HCT116 (cell line): ENCODE data around the gene ALOXE3.

ENCODE experiments used
- EZH2 ChIP-seq: fragments of 200-600 bp; sonication (generic); IDR thresholded peaks from 2 replicates; pipeline ENCODE4 v1.6.1; 2017; ENCODE audit warnings: antibody characterized with exemption, mixed run types
- EZH2phosphoT487 ChIP-seq: fragments of 200-600 bp; IDR thresholded peaks from 2 replicates; pipeline ENCODE4 v1.6.1; 2018; ENCODE audit warnings: antibody characterized with exemption, borderline replicate concordance
- FOSL1 ChIP-seq: IDR thresholded peaks from 2 replicates; pipeline ENCODE4 v1.6.1; 2012; ENCODE audit warnings: low read depth
- JUND ChIP-seq: IDR thresholded peaks from 2 replicates; pipeline ENCODE4 v1.6.1; 2012
- POLR2A ChIP-seq: IDR thresholded peaks from 2 replicates; pipeline ENCODE4 v1.7.0; 2011; ENCODE audit warnings: borderline replicate concordance; ENCODE audit not compliant: insufficient read depth, insufficient read length; ENCODE audit errors: extremely low read depth
- POLR2AphosphoS5 ChIP-seq: IDR thresholded peaks from 2 replicates; pipeline ENCODE4 v1.6.1; 2011; ENCODE audit warnings: mild to moderate bottlenecking, low read depth, low read length, moderate library complexity
- SIN3A ChIP-seq: IDR thresholded peaks from 2 replicates; pipeline ENCODE4 v1.6.1; 2012; ENCODE audit warnings: low read depth
- SP1 ChIP-seq: IDR thresholded peaks from 2 replicates; pipeline ENCODE4 v1.6.1; 2012; ENCODE audit warnings: low read depth
- YY1 ChIP-seq: IDR thresholded peaks from 2 replicates; pipeline ENCODE4 v1.6.1; 2011; ENCODE audit warnings: low read length, low read depth, moderate library complexity, mild to moderate bottlenecking; ENCODE audit not compliant: insufficient replicate concordance; ENCODE audit errors: extremely low read depth
- TF ChIP-seq, protein P1 (sequence below), 3 experiments: fragments of 200-600 bp in 1 of 3; sonication (generic) in 1 of 3; IDR thresholded peaks in 2 of 3; conservative IDR thresholded peaks in 1 of 3; 2 replicates each; pipeline ENCODE4 v1.5.1; 2012 to 2017; ENCODE audit warnings: low read depth in 2 of 3, low read length in 2 of 3, antibody characterized with exemption in 1 of 3, borderline replicate concordance in 1 of 3, control low read depth in 1 of 3, mild to moderate bottlenecking in 1 of 3, mixed read lengths in 1 of 3, mixed run types in 1 of 3, moderate library complexity in 1 of 3; ENCODE audit not compliant: insufficient read depth in 1 of 3
- TF ChIP-seq, protein P2 (sequence below): IDR thresholded peaks from 2 replicates; pipeline ENCODE4 v1.6.1; 2012

DNA sequence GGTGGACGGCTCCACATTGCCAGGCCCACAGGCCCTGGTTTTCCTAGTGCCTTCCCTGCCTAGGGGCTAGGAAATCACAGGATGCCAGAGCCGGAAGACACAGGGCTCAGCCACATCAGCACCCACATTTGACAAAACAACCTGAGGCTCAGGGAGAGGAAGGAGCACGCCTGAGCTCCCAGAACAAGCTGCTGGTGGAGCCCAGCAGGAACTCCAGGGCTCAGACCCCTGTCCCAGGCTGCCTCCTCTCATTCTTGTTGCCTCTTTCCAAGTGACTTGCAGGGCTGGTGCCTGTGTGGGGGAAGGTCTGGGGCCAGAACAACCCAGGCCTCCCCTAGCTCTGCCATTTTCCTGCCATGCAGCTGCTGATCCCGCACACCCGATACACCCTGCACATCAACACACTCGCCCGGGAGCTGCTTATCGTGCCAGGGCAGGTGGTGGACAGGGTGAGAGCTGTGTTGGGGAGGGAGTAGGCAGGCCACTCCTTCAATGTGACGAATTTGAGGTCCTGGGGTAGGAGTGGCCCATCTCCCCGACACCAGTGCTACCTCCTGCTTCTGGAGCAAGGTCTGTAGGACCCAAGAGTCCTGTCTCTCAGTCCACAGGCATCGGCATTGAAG lies 71.9 kb downstream of the ALOXE3 start:
- TF ChIP-seq, protein P1, sequence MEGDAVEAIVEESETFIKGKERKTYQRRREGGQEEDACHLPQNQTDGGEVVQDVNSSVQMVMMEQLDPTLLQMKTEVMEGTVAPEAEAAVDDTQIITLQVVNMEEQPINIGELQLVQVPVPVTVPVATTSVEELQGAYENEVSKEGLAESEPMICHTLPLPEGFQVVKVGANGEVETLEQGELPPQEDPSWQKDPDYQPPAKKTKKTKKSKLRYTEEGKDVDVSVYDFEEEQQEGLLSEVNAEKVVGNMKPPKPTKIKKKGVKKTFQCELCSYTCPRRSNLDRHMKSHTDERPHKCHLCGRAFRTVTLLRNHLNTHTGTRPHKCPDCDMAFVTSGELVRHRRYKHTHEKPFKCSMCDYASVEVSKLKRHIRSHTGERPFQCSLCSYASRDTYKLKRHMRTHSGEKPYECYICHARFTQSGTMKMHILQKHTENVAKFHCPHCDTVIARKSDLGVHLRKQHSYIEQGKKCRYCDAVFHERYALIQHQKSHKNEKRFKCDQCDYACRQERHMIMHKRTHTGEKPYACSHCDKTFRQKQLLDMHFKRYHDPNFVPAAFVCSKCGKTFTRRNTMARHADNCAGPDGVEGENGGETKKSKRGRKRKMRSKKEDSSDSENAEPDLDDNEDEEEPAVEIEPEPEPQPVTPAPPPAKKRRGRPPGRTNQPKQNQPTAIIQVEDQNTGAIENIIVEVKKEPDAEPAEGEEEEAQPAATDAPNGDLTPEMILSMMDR (IDR thresholded peaks at IDR 0.05 in 2 of 3, conservative IDR thresholded peaks at IDR 0.05 in 1 of 3; ENCODE audit: borderline replicate concordance in 1 of 3, insufficient read depth in 1 of 3, low read depth in 2 of 3, low read length in 2 of 3) = no peak
- TF ChIP-seq, protein P2, sequence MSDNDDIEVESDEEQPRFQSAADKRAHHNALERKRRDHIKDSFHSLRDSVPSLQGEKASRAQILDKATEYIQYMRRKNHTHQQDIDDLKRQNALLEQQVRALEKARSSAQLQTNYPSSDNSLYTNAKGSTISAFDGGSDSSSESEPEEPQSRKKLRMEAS = no peak
- TF ChIP-seq POLR2AphosphoS5 (no peak), POLR2A (no peak), EZH2 (no peak), YY1 (no peak), JUND (no peak), FOSL1 (no peak), EZH2phosphoT487 (no peak), SIN3A (no peak), SP1 (no peak)
